H9 (cell line): ENCODE results near the gene PRKRA. TPM values are rescaled to one million over a fixed set of nuclear protein-coding genes. Genes with fewer than 3 reads are reported as not detected.

Source experiments
- DNase-seq: peaks from one replicate; pipeline ENCODE4 v3.0.0-alpha.2; 2017
- H2AFZ ChIP-seq: one replicate; pipeline ENCODE4 v1.6.1; 2013; ENCODE audit warnings: mild to moderate bottlenecking, low read length, control low read depth, moderate library complexity
- H2AK5ac ChIP-seq: 2 replicates; pipeline ENCODE4 v1.6.1; 2013; ENCODE audit warnings: low read length, control low read depth, mixed read lengths; ENCODE audit not compliant: insufficient read length
- H2BK120ac ChIP-seq: one replicate; pipeline ENCODE4 v1.6.1; 2013; ENCODE audit warnings: low read depth, mild to moderate bottlenecking, low read length, control low read depth, inconsistent platforms; ENCODE audit not compliant: poor library complexity, severe bottlenecking
- H2BK12ac ChIP-seq: 2 replicates; pipeline ENCODE4 v1.6.1; 2013; ENCODE audit warnings: low read length, control low read depth, mixed read lengths, low read depth; ENCODE audit not compliant: insufficient read length
- H2BK15ac ChIP-seq: 2 replicates; pipeline ENCODE4 v1.6.1; 2013; ENCODE audit warnings: low read depth, low read length, control low read depth
- H2BK20ac ChIP-seq: one replicate; pipeline ENCODE4 v1.6.1; 2013; ENCODE audit warnings: low read depth, mild to moderate bottlenecking, low read length, control low read depth, inconsistent platforms; ENCODE audit not compliant: poor library complexity, severe bottlenecking
- H2BK5ac ChIP-seq: 2 replicates; pipeline ENCODE4 v1.6.1; 2013; ENCODE audit warnings: low read length, control low read depth, mixed read lengths; ENCODE audit not compliant: insufficient read length
- H3K14ac ChIP-seq: 2 replicates; pipeline ENCODE4 v1.6.1; 2013; ENCODE audit warnings: low read length, control low read depth; ENCODE audit not compliant: insufficient read depth
- H3K18ac ChIP-seq: 2 replicates; pipeline ENCODE4 v1.6.1; 2013; ENCODE audit warnings: low read depth, mild to moderate bottlenecking, mixed read lengths, low read length, control low read depth; ENCODE audit not compliant: insufficient read length
- H3K23ac ChIP-seq: 2 replicates; pipeline ENCODE4 v1.6.1; 2013; ENCODE audit warnings: low read length, control low read depth, mixed read lengths, low read depth; ENCODE audit not compliant: insufficient read length
- H3K23me2 ChIP-seq: 2 replicates; pipeline ENCODE4 v1.6.1; 2013; ENCODE audit warnings: low read depth, mild to moderate bottlenecking, mixed read lengths, low read length, control low read depth; ENCODE audit not compliant: insufficient read length, poor library complexity, severe bottlenecking
- H3K27ac ChIP-seq: 2 replicates; pipeline ENCODE4 v1.5.1; 2013; ENCODE audit warnings: low read length, control low read depth, mixed read lengths, low read depth; ENCODE audit not compliant: insufficient read length
- H3K27me3 ChIP-seq: 2 replicates; pipeline ENCODE4 v1.6.1; 2013; ENCODE audit warnings: low read length, control low read depth, inconsistent platforms; ENCODE audit not compliant: insufficient read depth
- H3K4ac ChIP-seq: 2 replicates; pipeline ENCODE4 v1.6.1; 2013; ENCODE audit warnings: low read depth, mild to moderate bottlenecking, control low read depth, inconsistent platforms, low read length, moderate library complexity
- H3K4me1 ChIP-seq: 2 replicates; pipeline ENCODE4 v1.6.1; 2013; ENCODE audit warnings: low read length, control low read depth, inconsistent platforms; ENCODE audit not compliant: insufficient read depth
- H3K4me2 ChIP-seq: 2 replicates; pipeline ENCODE4 v1.6.1; 2013; ENCODE audit warnings: low read length, control low read depth, mixed read lengths; ENCODE audit not compliant: insufficient read length, insufficient read depth
- H3K56ac ChIP-seq: 2 replicates; pipeline ENCODE4 v1.6.1; 2013; ENCODE audit warnings: low read depth, mild to moderate bottlenecking, mixed read lengths, low read length, control low read depth; ENCODE audit not compliant: insufficient read length
- H3K79me1 ChIP-seq: 2 replicates; pipeline ENCODE4 v1.6.1; 2013; ENCODE audit warnings: low read depth, mild to moderate bottlenecking, moderate library complexity, low read length, control low read depth, inconsistent platforms; ENCODE audit not compliant: insufficient read depth, poor library complexity, severe bottlenecking
- H3K79me2 ChIP-seq: 2 replicates; pipeline ENCODE4 v1.6.1; 2013; ENCODE audit warnings: low read length, control low read depth, inconsistent platforms; ENCODE audit not compliant: insufficient read depth
- H3K9ac ChIP-seq: 2 replicates; pipeline ENCODE4 v1.6.1; 2013; ENCODE audit warnings: low read length, control low read depth, mixed read lengths; ENCODE audit not compliant: insufficient read length; ENCODE audit errors: extremely low read depth
- H3K9me3 ChIP-seq: one replicate; pipeline ENCODE4 v1.6.1; 2013; ENCODE audit warnings: low read depth, low read length, inconsistent platforms; ENCODE audit not compliant: control insufficient read depth
- H3T11ph ChIP-seq: one replicate; pipeline ENCODE4 v1.6.1; 2013; ENCODE audit warnings: mild to moderate bottlenecking, low read length, control low read depth, inconsistent platforms
- H4K20me1 ChIP-seq: one replicate; pipeline ENCODE4 v1.6.1; 2013; ENCODE audit not compliant: control insufficient read depth, insufficient read length, insufficient read depth
- H4K5ac ChIP-seq: 2 replicates; pipeline ENCODE4 v1.6.1; 2013; ENCODE audit warnings: low read depth, mild to moderate bottlenecking, mixed read lengths, low read length, control low read depth; ENCODE audit not compliant: insufficient read length
- H4K8ac ChIP-seq: replicated peaks from 2 replicates; pipeline ENCODE4 v1.6.1; 2013; ENCODE audit warnings: low read length, control low read depth, mixed read lengths, low read depth; ENCODE audit not compliant: insufficient read length
- H4K91ac ChIP-seq: 2 replicates; pipeline ENCODE4 v1.6.1; 2013; ENCODE audit warnings: low read depth, mild to moderate bottlenecking, moderate library complexity, mixed read lengths, low read length, control low read depth; ENCODE audit not compliant: insufficient read length
- H3K27ac Mint-ChIP-seq, 3 experiments: 2 replicates in 2 of 3; 3 replicates in 1 of 3; pipeline ENCODE4 v1.8.0; 2020 to 2021; ENCODE audit warnings: mixed read lengths in 3 of 3, mild to moderate bottlenecking in 1 of 3, moderate library complexity in 1 of 3
- H3K27me3 Mint-ChIP-seq: 2 replicates; pipeline ENCODE4 v1.8.0; 2021; ENCODE audit warnings: low read depth, mild to moderate bottlenecking, moderate library complexity, mixed read lengths
- H3K36me3 Mint-ChIP-seq, 3 experiments: 2 replicates in 2 of 3; 3 replicates in 1 of 3; pipeline ENCODE4 v1.8.0; 2020 to 2021; ENCODE audit warnings: low read depth in 3 of 3, mixed read lengths in 3 of 3; ENCODE audit not compliant: insufficient read depth in 1 of 3
- H3K4me1 Mint-ChIP-seq, 2 experiments: 2 replicates each; pipeline ENCODE4 v1.8.0; 2020; ENCODE audit warnings: mixed read lengths in 2 of 2
- H3K4me3 Mint-ChIP-seq, 2 experiments: 2 replicates in 1 of 2; 3 replicates in 1 of 2; pipeline ENCODE4 v1.8.0; 2020 to 2021; ENCODE audit warnings: mild to moderate bottlenecking in 2 of 2, mixed read lengths in 2 of 2, moderate library complexity in 1 of 2
- H3K9me3 Mint-ChIP-seq, 2 experiments: 2 replicates in 1 of 2; 3 replicates in 1 of 2; pipeline ENCODE4 v1.8.0; 2020; ENCODE audit warnings: mild to moderate bottlenecking in 2 of 2, mixed read lengths in 2 of 2, moderate library complexity in 1 of 2
- total RNA-seq: library from RNA; stranded (reverse); gene quantifications from 2 replicates; pipeline ENCODE4 v1.2.1, GENCODE V29; 2021
- TF ChIP-seq, protein P1 (sequence below): fragments of 200-600 bp; sonication (generic); conservative IDR thresholded peaks from 3 replicates; pipeline ENCODE4 v1.8.0; 2021; ENCODE audit warnings: antibody characterized with exemption, mild to moderate bottlenecking

PRKRA gene
- total RNA-seq, 1 experiment from 2014 or later, result 61.5 TPM

- no peak overlapping the region for H2AK5ac ChIP-seq
- H3K9ac ChIP-seq, result no peak overlapping the region
- H3K27me3 ChIP-seq, result no peaks in the 10 kb centered on the region
- H3K27ac Mint-ChIP-seq, result no peak overlapping the region
- H3K27ac ChIP-seq, result no peak overlapping the region
- no peak overlapping the region for H2AFZ ChIP-seq
- no peaks in the 10 kb centered on the region for H4K20me1 ChIP-seq
- H3K79me1 ChIP-seq, result no peaks in the 10 kb centered on the region
- H2BK5ac ChIP-seq, result no peak overlapping the region
- no peak overlapping the region for H2BK12ac ChIP-seq
- H3T11ph ChIP-seq, result no peak overlapping the region
- no peaks in the 10 kb centered on the region; the same call in 1 of the 2 replicates for H3K27me3 Mint-ChIP-seq
- no peak overlapping the region for H3K56ac ChIP-seq
- H3K9me3 ChIP-seq, result no peaks in the 10 kb centered on the region
- H3K4ac ChIP-seq, result no peak overlapping the region
- peaks cover 1% of the 10 kb centered on the region; the same call in 1 of the 2 replicates for H3K79me2 ChIP-seq
- no peak overlapping the region for H2BK120ac ChIP-seq
- H4K5ac ChIP-seq, result no peak overlapping the region
- no peak overlapping the region for H3K14ac ChIP-seq
- no peak for DNase-seq
- H2BK15ac ChIP-seq, result no peak overlapping the region
- no peaks in the 10 kb centered on the region for H3K9me3 Mint-ChIP-seq
- H4K8ac ChIP-seq, result no peak overlapping the region
- H3K36me3 Mint-ChIP-seq, result no peaks in the 10 kb centered on the region
- H3K4me2 ChIP-seq, result no peak overlapping the region
- no peak overlapping the region for H3K4me3 Mint-ChIP-seq
- H3K18ac ChIP-seq, result no peak overlapping the region
- no peak overlapping the region for H3K23ac ChIP-seq
- peaks cover 6 to 17% of the 10 kb centered on the region in 2 experiments for H3K4me1 Mint-ChIP-seq
- H3K4me1 ChIP-seq, result peaks cover 3% of the 10 kb centered on the region; the same call in 1 of the 2 replicates
- H2BK20ac ChIP-seq, result no peak overlapping the region
- TF ChIP-seq, protein P1, sequence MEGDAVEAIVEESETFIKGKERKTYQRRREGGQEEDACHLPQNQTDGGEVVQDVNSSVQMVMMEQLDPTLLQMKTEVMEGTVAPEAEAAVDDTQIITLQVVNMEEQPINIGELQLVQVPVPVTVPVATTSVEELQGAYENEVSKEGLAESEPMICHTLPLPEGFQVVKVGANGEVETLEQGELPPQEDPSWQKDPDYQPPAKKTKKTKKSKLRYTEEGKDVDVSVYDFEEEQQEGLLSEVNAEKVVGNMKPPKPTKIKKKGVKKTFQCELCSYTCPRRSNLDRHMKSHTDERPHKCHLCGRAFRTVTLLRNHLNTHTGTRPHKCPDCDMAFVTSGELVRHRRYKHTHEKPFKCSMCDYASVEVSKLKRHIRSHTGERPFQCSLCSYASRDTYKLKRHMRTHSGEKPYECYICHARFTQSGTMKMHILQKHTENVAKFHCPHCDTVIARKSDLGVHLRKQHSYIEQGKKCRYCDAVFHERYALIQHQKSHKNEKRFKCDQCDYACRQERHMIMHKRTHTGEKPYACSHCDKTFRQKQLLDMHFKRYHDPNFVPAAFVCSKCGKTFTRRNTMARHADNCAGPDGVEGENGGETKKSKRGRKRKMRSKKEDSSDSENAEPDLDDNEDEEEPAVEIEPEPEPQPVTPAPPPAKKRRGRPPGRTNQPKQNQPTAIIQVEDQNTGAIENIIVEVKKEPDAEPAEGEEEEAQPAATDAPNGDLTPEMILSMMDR, result no peak
- H4K91ac ChIP-seq, result no peak overlapping the region
- H3K23me2 ChIP-seq, result peaks cover 11% of the 10 kb centered on the region
Observed at GRCh38 chr2:178476477-178476876, 25.5 kb upstream of the PRKRA start.
